ENCODE results near the gene TBX1.

Gene TBX1

DNA sequence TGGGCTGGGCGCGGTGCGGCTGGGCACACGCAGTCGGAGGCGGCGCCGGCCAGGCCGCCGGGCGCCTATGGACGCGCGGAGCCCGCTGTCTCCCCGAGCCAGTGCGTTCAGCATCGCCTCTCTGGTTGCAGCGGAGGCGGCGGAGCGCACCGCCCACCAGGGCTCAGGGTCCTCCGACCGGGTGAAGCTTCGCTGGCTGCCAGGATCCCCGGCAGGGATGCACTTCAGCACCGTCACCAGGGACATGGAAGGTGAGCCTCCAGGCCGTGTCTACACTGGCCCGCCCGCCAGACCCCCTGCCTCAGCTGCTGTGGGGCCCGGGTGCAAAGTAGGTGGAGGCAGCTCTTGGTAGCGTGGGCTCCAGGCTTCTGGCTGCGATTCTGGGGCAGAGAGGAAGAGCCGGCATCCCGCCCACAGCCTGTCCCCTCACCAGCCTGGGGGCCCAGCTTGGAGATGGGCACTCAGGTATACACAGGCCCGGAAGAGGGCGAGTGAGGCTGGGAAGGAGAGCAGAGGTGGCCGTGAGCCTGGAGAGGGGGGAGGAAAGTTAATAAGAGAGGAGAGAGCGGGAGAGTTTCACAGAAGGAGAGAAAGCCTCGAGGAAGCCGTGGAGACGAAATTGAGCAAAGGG, 1.0 kb upstream of the TBX1 start:
- 2 to 3% methylated on average over 43 of the region's 43 CpGs for WGBS, 2 experiments
- Histone ChIP-seq H3K4me1 (ENCODE audit: control insufficient read depth, insufficient read depth, low read length) (peaks cover 38% of the 10 kb centered on the region), H3K4me3 (ENCODE audit: insufficient read depth, low read depth, low read length) (no peak overlapping the region), H3K27me3 (ENCODE audit: control insufficient read depth, insufficient read depth, low read length, poor library complexity, severe bottlenecking) (peaks cover 99% of the 10 kb centered on the region), H3K27ac (ENCODE audit: insufficient read depth, low read depth, low read length, poor library complexity, severe bottlenecking) (no peak overlapping the region), H3K36me3 (ENCODE audit: control insufficient read depth, insufficient read depth, low read length) (no peaks in the 10 kb centered on the region), H3K9me3 (ENCODE audit: control insufficient read depth, low read length) (no peaks in the 10 kb centered on the region)

DNA sequence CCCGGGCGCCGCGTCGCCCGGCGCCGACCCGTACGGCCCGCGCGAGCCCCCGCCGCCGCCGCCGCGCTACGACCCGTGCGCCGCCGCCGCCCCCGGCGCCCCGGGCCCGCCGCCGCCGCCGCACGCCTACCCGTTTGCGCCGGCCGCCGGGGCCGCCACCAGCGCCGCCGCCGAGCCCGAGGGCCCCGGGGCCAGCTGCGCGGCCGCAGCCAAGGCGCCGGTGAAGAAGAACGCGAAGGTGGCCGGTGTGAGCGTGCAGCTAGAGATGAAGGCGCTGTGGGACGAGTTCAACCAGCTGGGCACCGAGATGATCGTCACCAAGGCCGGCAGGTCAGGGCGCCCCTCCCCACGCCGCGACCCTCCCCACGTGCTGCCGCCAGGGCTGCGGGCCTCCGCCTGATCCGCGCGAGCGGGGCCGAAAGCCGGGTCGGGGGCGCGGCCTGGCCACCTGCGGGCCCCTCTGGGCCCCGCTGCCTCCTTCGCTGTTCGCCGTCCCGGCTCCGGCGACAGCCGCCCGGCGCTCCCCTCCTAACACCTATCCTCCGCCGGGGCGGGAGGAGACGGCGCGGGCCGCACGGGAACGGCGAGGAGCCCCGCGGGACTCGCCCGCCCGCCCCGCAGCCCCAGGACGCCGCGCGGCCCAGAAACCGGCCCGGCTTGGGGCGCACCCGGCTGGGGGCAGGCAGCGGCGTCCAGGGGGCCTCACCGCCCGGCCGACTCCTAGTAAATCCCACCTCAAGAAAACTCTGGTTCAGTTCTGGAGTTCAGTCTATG, 560 bp downstream of the TBX1 start:
- H3K4me3 ChIP-seq (ENCODE audit: insufficient read depth, low read depth, low read length), result no peak overlapping the region
- peaks cover 99% of the 10 kb centered on the region for H3K27me3 ChIP-seq (ENCODE audit: control insufficient read depth, insufficient read depth, low read length, poor library complexity, severe bottlenecking)
- H3K27ac ChIP-seq (ENCODE audit: insufficient read depth, low read depth, low read length, poor library complexity, severe bottlenecking), result no peak overlapping the region
- H3K36me3 ChIP-seq (ENCODE audit: control insufficient read depth, insufficient read depth, low read length), result no peaks in the 10 kb centered on the region
- no peaks in the 10 kb centered on the region for H3K9me3 ChIP-seq (ENCODE audit: control insufficient read depth, low read length)
- 1 to 2% methylated on average over 117 of the region's 117 CpGs for WGBS, 2 experiments
- peaks cover 33% of the 10 kb centered on the region for H3K4me1 ChIP-seq (ENCODE audit: control insufficient read depth, insufficient read depth, low read length)

DNA sequence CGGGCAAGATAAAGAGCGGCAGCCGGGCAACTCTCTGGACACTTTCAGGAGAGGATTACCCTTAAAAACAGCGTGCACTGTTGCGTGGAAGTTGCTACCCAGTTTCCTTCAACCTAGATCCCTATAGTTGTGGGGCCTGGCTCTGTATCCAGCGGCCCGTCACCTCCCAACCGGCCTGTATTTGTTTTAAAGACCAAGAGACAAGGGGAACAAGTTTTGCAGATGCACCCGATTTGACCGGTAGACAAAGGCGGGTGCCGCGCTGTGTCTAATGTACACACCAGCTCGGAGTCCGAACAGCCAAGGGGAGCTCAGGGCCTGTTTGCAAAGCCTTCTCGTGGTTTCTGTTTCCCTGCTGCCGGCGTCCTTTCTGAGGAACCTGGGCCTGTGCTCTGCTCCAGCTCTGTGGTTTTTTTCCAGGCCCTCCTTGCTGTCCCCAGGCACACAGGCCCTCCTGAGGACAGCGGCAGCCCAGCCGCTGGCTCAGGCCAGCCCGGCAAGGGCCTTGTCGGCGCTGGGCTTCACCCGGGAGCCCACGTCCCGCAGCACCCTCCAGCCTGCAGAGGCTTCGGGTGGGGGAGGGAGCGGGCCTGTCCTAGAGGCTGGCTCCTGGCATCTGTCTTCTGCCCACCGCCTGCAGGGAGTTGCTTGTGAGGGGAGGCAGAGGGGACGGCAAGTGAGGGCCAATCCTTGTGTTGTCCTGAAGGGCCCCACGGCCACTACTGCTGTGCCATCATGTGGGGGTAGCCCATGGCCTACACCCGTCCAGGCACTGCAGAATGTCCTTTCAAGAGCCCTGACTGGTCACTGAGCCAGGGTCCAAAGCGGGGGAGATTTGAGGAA, 1.4 kb downstream of the TBX1 start:
- H3K27me3 ChIP-seq (ENCODE audit: control insufficient read depth, insufficient read depth, low read length, poor library complexity, severe bottlenecking), result peaks cover 99% of the 10 kb centered on the region
- 20 to 29% methylated on average over 33 of the region's 33 CpGs for WGBS, 2 experiments
- H3K4me3 ChIP-seq (ENCODE audit: insufficient read depth, low read depth, low read length), result no peak overlapping the region
- H3K36me3 ChIP-seq (ENCODE audit: control insufficient read depth, insufficient read depth, low read length), result no peaks in the 10 kb centered on the region
- H3K4me1 ChIP-seq (ENCODE audit: control insufficient read depth, insufficient read depth, low read length), result peaks cover 28% of the 10 kb centered on the region
- H3K9me3 ChIP-seq (ENCODE audit: control insufficient read depth, low read length), result no peaks in the 10 kb centered on the region
- H3K27ac ChIP-seq (ENCODE audit: insufficient read depth, low read depth, low read length, poor library complexity, severe bottlenecking), result no peak overlapping the region

DNA sequence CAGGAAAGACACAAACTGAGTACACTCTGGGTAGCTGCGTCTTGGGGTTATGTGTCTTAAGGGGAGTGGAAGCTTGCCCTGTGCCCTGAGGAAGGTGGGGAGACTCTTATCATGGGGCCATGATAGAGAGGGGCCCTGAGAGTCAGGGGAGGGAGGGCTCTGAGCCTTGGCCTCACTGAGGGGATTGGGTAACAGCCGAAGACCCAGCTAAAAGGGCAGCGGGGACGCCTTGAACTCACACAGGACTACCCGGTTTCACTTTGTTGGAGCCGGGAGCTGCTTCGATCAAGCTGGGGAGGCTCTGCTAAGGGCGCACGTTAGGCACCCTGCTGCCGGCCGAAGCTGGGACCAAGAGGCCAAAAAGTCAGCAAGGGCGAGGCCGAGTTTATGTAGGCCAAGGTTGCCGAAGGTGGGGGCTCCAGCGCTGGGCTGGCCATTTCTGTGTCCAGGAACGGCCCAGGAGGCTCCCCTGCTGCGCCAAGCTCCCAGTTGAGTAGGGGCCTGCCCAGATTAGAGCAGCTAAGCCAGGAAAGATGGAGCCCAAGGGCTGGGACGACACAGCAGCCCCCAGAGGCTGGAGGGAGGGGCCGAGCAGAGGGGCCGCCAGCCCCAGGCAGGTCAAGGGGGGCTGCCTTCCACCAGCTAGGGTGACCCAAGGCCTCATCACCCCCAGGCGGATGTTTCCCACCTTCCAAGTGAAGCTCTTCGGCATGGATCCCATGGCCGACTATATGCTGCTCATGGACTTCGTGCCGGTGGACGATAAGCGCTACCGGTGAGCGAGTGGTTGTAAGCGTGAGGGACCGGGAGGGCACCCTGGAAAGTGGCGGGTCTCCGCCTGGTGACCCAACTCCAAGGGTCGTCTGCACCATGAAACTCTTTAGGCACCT, 2.2 kb downstream of the TBX1 start:
- Histone ChIP-seq H3K27me3 (ENCODE audit: control insufficient read depth, insufficient read depth, low read length, poor library complexity, severe bottlenecking) (peaks cover 99% of the 10 kb centered on the region), H3K36me3 (ENCODE audit: control insufficient read depth, insufficient read depth, low read length) (no peaks in the 10 kb centered on the region), H3K27ac (ENCODE audit: insufficient read depth, low read depth, low read length, poor library complexity, severe bottlenecking) (no peak overlapping the region), H3K4me3 (ENCODE audit: insufficient read depth, low read depth, low read length) (no peak overlapping the region), H3K4me1 (ENCODE audit: control insufficient read depth, insufficient read depth, low read length) (peaks cover 33% of the 10 kb centered on the region), H3K9me3 (ENCODE audit: control insufficient read depth, low read length) (no peaks in the 10 kb centered on the region)
- 57 to 58% methylated on average over 34 of the region's 34 CpGs for WGBS, 2 experiments

DNA sequence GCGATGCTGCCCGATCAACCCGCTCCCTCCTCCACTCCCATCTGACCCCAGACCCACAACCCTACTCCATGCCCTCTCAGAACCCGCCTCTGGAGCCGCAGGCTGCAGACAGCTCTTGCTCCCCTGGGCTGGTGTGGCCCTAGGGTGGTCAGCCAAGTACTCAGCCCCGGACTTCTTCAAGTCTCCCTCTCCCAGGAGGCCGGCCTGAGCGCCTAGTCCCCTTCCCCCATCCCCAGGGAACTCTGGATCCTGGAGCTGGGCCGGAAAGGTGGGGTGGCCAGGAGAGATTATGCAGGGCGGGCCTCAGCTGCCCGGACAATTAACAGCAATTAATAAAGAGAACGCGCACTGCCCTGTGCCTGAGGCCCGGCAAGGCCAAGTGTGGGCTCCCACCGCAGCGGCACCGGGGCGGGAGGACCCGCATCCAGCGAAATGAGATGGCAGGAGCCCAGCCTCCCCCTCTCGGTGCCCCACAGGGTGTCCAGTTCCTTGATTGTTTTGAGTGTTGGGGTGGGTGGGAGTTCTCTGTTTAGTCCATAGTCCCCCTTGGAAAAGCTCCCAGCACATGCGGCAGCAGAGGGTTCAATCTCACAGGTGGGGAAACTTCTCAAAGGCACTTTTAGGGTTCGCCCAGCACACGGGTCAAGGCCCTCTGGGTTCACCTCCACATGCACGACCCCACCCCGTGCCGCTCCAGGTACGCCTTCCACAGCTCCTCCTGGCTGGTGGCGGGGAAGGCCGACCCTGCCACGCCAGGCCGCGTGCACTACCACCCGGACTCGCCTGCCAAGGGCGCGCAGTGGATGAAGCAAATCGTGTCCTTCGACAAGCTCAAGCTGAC, 3.1 kb downstream of the TBX1 start:
- H3K9me3 ChIP-seq (ENCODE audit: control insufficient read depth, low read length), result no peaks in the 10 kb centered on the region
- H3K36me3 ChIP-seq (ENCODE audit: control insufficient read depth, insufficient read depth, low read length), result no peaks in the 10 kb centered on the region
- H3K4me1 ChIP-seq (ENCODE audit: control insufficient read depth, insufficient read depth, low read length), result peaks cover 32% of the 10 kb centered on the region
- H3K27me3 ChIP-seq (ENCODE audit: control insufficient read depth, insufficient read depth, low read length, poor library complexity, severe bottlenecking), result peaks cover 99% of the 10 kb centered on the region
- H3K4me3 ChIP-seq (ENCODE audit: insufficient read depth, low read depth, low read length), result no peak overlapping the region
- 53 to 57% methylated on average over 39 of the region's 39 CpGs for WGBS, 2 experiments
- H3K27ac ChIP-seq (ENCODE audit: insufficient read depth, low read depth, low read length, poor library complexity, severe bottlenecking), result no peak overlapping the region

DNA sequence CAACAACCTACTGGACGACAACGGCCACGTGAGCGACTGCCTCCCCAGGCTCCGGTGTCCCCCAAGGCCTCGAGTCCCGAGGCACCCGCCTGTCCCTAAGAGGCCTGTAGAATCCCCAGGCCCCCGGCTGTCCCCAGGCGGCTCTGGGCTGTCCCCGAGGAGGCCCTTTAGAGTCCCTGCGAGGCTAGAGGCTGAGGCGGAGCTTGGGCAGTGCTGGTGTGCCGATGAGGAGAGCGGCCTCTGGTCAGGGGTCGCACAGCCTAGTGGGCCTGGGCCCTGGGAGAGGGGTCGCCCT, 3.7 kb downstream of the TBX1 start:
- no peaks in the 10 kb centered on the region for H3K9me3 ChIP-seq (ENCODE audit: control insufficient read depth, low read length)
- H3K4me1 ChIP-seq (ENCODE audit: control insufficient read depth, insufficient read depth, low read length), result peaks cover 26% of the 10 kb centered on the region
- H3K36me3 ChIP-seq (ENCODE audit: control insufficient read depth, insufficient read depth, low read length), result no peaks in the 10 kb centered on the region
- peaks cover 99% of the 10 kb centered on the region for H3K27me3 ChIP-seq (ENCODE audit: control insufficient read depth, insufficient read depth, low read length, poor library complexity, severe bottlenecking)
- no peak overlapping the region for H3K4me3 ChIP-seq (ENCODE audit: insufficient read depth, low read depth, low read length)
- no peak overlapping the region for H3K27ac ChIP-seq (ENCODE audit: insufficient read depth, low read depth, low read length, poor library complexity, severe bottlenecking)
- 56% methylated on average over 17 of the region's 17 CpGs for WGBS, 2 experiments

DNA sequence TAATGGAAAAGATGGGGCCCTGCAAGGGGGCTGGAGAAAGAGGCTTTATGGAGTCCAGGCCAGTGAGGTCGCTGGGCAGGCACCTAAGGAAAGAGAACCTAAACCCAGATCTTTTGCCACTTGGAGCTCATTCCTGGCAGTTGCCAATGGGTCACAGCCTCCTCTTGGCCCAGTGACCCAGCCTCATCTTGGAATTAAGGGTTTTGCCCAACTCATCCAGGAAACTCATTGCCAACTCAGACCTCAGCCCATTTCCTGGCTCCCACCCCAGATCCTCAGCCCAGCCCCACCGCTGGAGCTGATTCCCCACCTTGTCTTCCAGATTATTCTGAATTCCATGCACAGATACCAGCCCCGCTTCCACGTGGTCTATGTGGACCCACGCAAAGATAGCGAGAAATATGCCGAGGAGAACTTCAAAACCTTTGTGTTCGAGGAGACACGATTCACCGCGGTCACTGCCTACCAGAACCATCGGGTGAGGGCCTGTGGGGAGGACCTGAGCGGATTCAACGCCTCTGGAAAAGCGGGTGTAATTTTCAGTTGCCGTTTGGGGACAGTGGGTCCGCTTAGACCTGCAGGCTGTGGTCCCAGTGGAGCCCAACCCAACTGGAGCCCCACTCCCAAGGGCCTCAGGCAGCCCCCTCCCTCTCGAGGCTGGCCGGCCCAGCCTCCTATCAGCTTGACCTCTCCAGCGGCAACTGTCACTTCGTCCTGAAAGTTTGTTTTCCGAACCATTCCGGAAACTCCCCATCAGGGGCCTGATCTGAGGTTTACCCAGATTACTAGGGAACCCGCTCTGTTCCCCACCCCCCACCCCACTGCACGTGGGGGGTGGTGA, 4.3 kb downstream of the TBX1 start:
- no peaks in the 10 kb centered on the region for H3K9me3 ChIP-seq (ENCODE audit: control insufficient read depth, low read length)
- H3K27ac ChIP-seq (ENCODE audit: insufficient read depth, low read depth, low read length, poor library complexity, severe bottlenecking), result no peak overlapping the region
- H3K4me1 ChIP-seq (ENCODE audit: control insufficient read depth, insufficient read depth, low read length), result peaks cover 20% of the 10 kb centered on the region
- H3K27me3 ChIP-seq (ENCODE audit: control insufficient read depth, insufficient read depth, low read length, poor library complexity, severe bottlenecking), result peaks cover 99% of the 10 kb centered on the region
- H3K36me3 ChIP-seq (ENCODE audit: control insufficient read depth, insufficient read depth, low read length), result no peaks in the 10 kb centered on the region
- H3K4me3 ChIP-seq (ENCODE audit: insufficient read depth, low read depth, low read length), result no peak overlapping the region
- 21 to 28% methylated on average over 24 to 25 of the region's 25 CpGs for WGBS, 2 experiments

DNA sequence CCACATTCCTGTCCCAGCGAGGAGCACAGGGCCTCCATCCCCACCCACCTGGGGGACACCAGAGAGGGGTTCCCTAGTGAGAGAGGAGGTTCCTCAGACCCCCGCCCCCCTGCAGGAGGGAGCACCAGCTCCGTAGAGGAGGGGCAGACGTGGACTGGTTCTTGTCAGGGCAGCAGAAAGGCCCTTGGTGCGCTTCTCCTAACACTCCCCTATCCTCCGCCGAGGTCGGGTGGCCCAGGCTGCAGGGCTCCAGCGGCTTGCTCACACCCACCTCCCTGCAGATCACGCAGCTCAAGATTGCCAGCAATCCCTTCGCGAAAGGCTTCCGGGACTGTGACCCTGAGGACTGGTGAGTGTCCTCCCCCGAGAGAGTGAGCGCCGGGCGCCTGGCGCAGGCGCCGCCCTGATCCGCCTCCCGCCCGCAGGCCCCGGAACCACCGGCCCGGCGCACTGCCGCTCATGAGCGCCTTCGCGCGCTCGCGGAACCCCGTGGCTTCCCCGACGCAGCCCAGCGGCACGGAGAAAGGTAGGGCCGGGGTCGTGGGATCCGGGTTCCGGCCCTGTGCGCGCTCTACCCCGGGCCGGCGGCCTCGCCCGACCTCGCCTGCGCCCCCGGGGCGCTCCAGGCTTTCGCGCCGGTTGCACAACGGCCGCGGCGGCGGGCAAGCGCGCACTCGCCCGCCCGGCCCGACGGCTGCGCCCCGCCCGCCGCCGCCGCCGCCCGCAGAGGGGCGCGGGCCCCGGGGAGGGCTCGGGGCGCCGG, 5.1 kb downstream of the TBX1 start:
- Histone ChIP-seq H3K9me3 (ENCODE audit: control insufficient read depth, low read length) (no peaks in the 10 kb centered on the region), H3K4me1 (ENCODE audit: control insufficient read depth, insufficient read depth, low read length) (peaks cover 16% of the 10 kb centered on the region), H3K36me3 (ENCODE audit: control insufficient read depth, insufficient read depth, low read length) (no peaks in the 10 kb centered on the region), H3K27me3 (ENCODE audit: control insufficient read depth, insufficient read depth, low read length, poor library complexity, severe bottlenecking) (peaks cover 100% of the 10 kb centered on the region), H3K4me3 (ENCODE audit: insufficient read depth, low read depth, low read length) (no peak overlapping the region), H3K27ac (ENCODE audit: insufficient read depth, low read depth, low read length, poor library complexity, severe bottlenecking) (no peak overlapping the region)
- 1 to 2% methylated on average over 82 to 83 of the region's 83 CpGs for WGBS, 2 experiments
